Astrocyte (in vitro differentiated cells and primary cell): Measurements from ENCODE around the gene GOSR2.

Experiments
- EZH2 ChIP-seq: IDR thresholded peaks from 2 replicates; pipeline ENCODE4 v1.6.1; 2012; ENCODE audit warnings: mild to moderate bottlenecking, low read length, inconsistent platforms; ENCODE audit not compliant: insufficient read depth
- TF ChIP-seq, protein P1 (sequence below): IDR thresholded peaks from 2 replicates; pipeline ENCODE4 v1.5.1; 2011; ENCODE audit warnings: low read depth, mild to moderate bottlenecking, inconsistent platforms, low read length, moderate library complexity; ENCODE audit not compliant: insufficient read depth

DNA sequence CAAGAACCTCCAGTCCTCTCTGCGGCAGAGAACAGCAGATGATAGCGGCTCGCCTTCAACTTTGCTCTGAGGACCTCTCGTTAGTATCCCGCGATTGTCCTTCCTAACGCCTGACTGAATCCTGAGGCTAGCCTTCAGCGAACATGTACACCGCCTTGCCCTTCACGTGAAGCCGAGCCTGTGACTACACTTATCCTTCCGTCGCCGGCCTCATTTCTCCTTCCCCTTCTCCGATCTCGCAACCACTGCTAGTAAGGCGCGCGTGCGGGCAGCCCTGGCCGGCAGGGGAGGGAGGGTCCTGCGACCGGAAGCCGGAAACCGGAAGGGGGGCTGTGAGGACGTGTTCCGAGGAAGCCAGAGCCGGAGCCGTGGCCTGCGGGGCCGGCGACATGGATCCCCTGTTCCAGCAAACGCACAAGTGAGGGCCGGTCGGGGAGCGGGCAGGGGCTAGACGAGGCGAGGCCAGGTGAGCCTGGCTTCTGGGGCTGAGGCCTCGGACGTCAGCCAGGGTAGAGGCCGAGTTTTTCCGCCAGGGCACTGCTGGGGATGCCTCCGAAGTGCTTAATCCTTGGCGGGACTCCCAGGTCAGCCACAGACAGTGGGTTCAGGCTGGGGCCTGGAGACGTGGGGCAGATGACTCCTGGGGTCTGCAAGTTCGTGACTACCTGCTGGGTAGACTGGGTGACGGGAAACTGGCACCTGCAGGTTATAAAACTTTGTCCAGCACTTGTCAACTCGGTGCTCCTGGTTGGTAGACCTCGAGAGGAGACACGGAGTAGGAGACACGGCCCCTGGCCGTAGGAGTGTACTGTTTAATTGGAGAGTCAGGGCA lies at the start of gene GOSR2:
- TF ChIP-seq, protein P1, sequence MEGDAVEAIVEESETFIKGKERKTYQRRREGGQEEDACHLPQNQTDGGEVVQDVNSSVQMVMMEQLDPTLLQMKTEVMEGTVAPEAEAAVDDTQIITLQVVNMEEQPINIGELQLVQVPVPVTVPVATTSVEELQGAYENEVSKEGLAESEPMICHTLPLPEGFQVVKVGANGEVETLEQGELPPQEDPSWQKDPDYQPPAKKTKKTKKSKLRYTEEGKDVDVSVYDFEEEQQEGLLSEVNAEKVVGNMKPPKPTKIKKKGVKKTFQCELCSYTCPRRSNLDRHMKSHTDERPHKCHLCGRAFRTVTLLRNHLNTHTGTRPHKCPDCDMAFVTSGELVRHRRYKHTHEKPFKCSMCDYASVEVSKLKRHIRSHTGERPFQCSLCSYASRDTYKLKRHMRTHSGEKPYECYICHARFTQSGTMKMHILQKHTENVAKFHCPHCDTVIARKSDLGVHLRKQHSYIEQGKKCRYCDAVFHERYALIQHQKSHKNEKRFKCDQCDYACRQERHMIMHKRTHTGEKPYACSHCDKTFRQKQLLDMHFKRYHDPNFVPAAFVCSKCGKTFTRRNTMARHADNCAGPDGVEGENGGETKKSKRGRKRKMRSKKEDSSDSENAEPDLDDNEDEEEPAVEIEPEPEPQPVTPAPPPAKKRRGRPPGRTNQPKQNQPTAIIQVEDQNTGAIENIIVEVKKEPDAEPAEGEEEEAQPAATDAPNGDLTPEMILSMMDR: no peak
- no peak for TF ChIP-seq EZH2
